HepG2 (cell line): ENCODE results near the gene SLC2A10. TPM values are rescaled to one million over a fixed set of nuclear protein-coding genes. Genes with fewer than 3 reads are reported as not detected.

ENCODE experiments used
- ATF5 ChIP-seq: sonication (generic); formaldehyde crosslinking; IDR thresholded peaks from 2 replicates; pipeline ENCODE4 v1.4.0; 2020; ENCODE audit warnings: mild to moderate bottlenecking, low read depth, missing genetic modification reagents
- FOXK2 ChIP-seq: fragments of 450-650 bp; IDR thresholded peaks from 2 replicates; pipeline ENCODE4 v1.6.1; 2016
- HOXA5 ChIP-seq: sonication (generic); formaldehyde crosslinking; IDR thresholded peaks from 2 replicates; pipeline ENCODE4 v1.4.0; 2020; ENCODE audit warnings: missing genetic modification reagents
- KLF9 ChIP-seq: IDR thresholded peaks from 2 replicates; pipeline ENCODE4 v1.6.1; 2016; ENCODE audit warnings: low read depth
- MAFF ChIP-seq: IDR thresholded peaks from 2 replicates; pipeline ENCODE4 v1.6.1; 2011; ENCODE audit warnings: low read depth, low read length, improper control_type of control experiment
- MZF1 ChIP-seq: sonication (generic); formaldehyde crosslinking; IDR thresholded peaks from 2 replicates; pipeline ENCODE4 v1.8.1; 2023; ENCODE audit warnings: mild to moderate bottlenecking, missing genetic modification reagents, borderline replicate concordance
- NR2F2 ChIP-seq: IDR thresholded peaks from 2 replicates; pipeline ENCODE4 v1.6.1; 2012; ENCODE audit warnings: low read depth, inconsistent platforms, borderline replicate concordance
- RAD51 ChIP-seq: fragments of 450-650 bp; IDR thresholded peaks from 2 replicates; pipeline ENCODE4 v1.6.1; 2016; ENCODE audit warnings: borderline replicate concordance
- RBM39 ChIP-seq: fragments of 200-400 bp; formaldehyde crosslinking; IDR thresholded peaks from one replicate; pipeline ENCODE4 v1.6.1; 2018; ENCODE audit warnings: antibody characterized with exemption, mild to moderate bottlenecking, low read depth, low read length; ENCODE audit not compliant: poor library complexity, severe bottlenecking
- SMARCC2 ChIP-seq: fragments of 450-650 bp; IDR thresholded peaks from 2 replicates; pipeline ENCODE4 v1.6.1; 2017; ENCODE audit warnings: antibody characterized with exemption, mild to moderate bottlenecking
- TAF15 ChIP-seq: fragments of 200-400 bp; formaldehyde crosslinking; IDR thresholded peaks from one replicate; pipeline ENCODE4 v1.6.1; 2018; ENCODE audit warnings: mild to moderate bottlenecking, low read depth, low read length; ENCODE audit not compliant: poor library complexity, severe bottlenecking
- TSC22D2 ChIP-seq: sonication (generic); formaldehyde crosslinking; IDR thresholded peaks from 2 replicates; pipeline ENCODE4 v1.5.1; 2020; ENCODE audit warnings: missing genetic modification reagents, mild to moderate bottlenecking, borderline replicate concordance
- XRCC5 ChIP-seq: fragments of 200-400 bp; formaldehyde crosslinking; optimal IDR thresholded peaks from 2 replicates; pipeline ENCODE3; 2017; ENCODE audit warnings: mild to moderate bottlenecking, low read length
- ZNF414 ChIP-seq: sonication (generic); formaldehyde crosslinking; IDR thresholded peaks from 2 replicates; pipeline ENCODE4 v1.5.0; 2020; ENCODE audit warnings: missing genetic modification reagents
- ZNF431 ChIP-seq: sonication (generic); formaldehyde crosslinking; IDR thresholded peaks from 2 replicates; pipeline ENCODE4 v1.9.0; 2022; ENCODE audit warnings: missing genetic modification reagents, low read depth, mild to moderate bottlenecking, borderline replicate concordance
- ZNF562 ChIP-seq: sonication (generic); formaldehyde crosslinking; IDR thresholded peaks from 2 replicates; pipeline ENCODE4 v1.8.0; 2022; ENCODE audit warnings: missing genetic modification reagents, borderline replicate concordance
- ZNF883 ChIP-seq: sonication (generic); formaldehyde crosslinking; IDR thresholded peaks from 2 replicates; pipeline ENCODE4 v1.5.1; 2020; ENCODE audit warnings: mild to moderate bottlenecking, missing genetic modification reagents; ENCODE audit errors: not compliant biosample characterization
- polyA plus RNA-seq, 8 experiments: library from polyadenylated mRNA; depleted of rRNA in 3 of 8; stranded (reverse) in 7 of 8; unstranded in 1 of 8; fragments of >200 nt; fragmentation: Illumina TruSeq in 4 of 8; extraction: Trizol in 4 of 8; gene quantifications; 2 replicates each; pipeline versions ENCODE4 v1.2.1 to v1.2.3, GENCODE V29; 2011 to 2016; ENCODE audit warnings: low read depth in 4 of 8, missing spikeins in 1 of 8, mixed read lengths in 1 of 8; ENCODE audit not compliant: insufficient read depth in 1 of 8
- total RNA-seq, 5 experiments: library from RNA; depleted of rRNA; stranded (reverse); fragments of >200 nt; fragmentation: Illumina TruSeq; extraction: Trizol; gene quantifications; 2 replicates each; pipeline ENCODE4 v1.2.3, GENCODE V29; 2016; ENCODE audit warnings: low read depth in 1 of 5
- TF ChIP-seq, protein P1 (sequence below): sonication (generic); formaldehyde crosslinking; IDR thresholded peaks from 2 replicates; pipeline ENCODE4 v1.5.0; 2020; ENCODE audit warnings: missing genetic modification reagents
- TF ChIP-seq, protein P2 (sequence below): sonication (generic); formaldehyde crosslinking; IDR thresholded peaks from 2 replicates; pipeline ENCODE4 v1.4.0; 2020; ENCODE audit warnings: missing genetic modification reagents, borderline replicate concordance
- TF ChIP-seq, protein P3 (sequence below): sonication (generic); formaldehyde crosslinking; IDR thresholded peaks from 2 replicates; pipeline ENCODE4 v1.4.0; 2020; ENCODE audit warnings: mild to moderate bottlenecking, missing genetic modification reagents
- TF ChIP-seq, protein P4 (sequence below): sonication (generic); formaldehyde crosslinking; IDR thresholded peaks from 2 replicates; pipeline ENCODE4 v1.4.0; 2020; ENCODE audit warnings: missing genetic modification reagents, low read depth, mild to moderate bottlenecking, borderline replicate concordance

The SLC2A10 gene
- total and polyA plus RNA-seq, 2 of the 13 experiments (the other 11 are each of a cell fraction or from before 2014, with no cell fraction given) = 16.0 to 18.4 TPM

GRCh38 chr20:46666818-46667515 lies 42.5 kb upstream of the SLC2A10 start (continued):
- TF ChIP-seq SMARCC2 (peak; percentile 78), ZNF414 (CRISPR knock-in tag) (peak; percentile 82), RAD51 (no peak), TAF15 (no peak), ATF5 (CRISPR knock-in tag) (0 out of 2 replicates have a peak, but pooled peaks have one; percentile 54), ZNF562 (CRISPR knock-in tag) (no peak), TSC22D2 (CRISPR knock-in tag) (peak; percentile 95), RBM39 (no peak), HOXA5 (CRISPR knock-in tag) (peak; percentile 98), ZNF883 (CRISPR knock-in tag) (peak; percentile 54), ZNF431 (CRISPR knock-in tag) (peak; percentile 94), MZF1 (CRISPR knock-in tag) (no peak), KLF9 (CRISPR knock-in tag) (peak; percentile 99), MAFF (peak; percentile 58), FOXK2 (peak; percentile 95), NR2F2 (peak; percentile 100), XRCC5 (peak; percentile 98)
- TF ChIP-seq, protein P1, sequence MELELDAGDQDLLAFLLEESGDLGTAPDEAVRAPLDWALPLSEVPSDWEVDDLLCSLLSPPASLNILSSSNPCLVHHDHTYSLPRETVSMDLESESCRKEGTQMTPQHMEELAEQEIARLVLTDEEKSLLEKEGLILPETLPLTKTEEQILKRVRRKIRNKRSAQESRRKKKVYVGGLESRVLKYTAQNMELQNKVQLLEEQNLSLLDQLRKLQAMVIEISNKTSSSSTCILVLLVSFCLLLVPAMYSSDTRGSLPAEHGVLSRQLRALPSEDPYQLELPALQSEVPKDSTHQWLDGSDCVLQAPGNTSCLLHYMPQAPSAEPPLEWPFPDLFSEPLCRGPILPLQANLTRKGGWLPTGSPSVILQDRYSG (CRISPR knock-in tag) = peak; percentile 93
- TF ChIP-seq, protein P2, sequence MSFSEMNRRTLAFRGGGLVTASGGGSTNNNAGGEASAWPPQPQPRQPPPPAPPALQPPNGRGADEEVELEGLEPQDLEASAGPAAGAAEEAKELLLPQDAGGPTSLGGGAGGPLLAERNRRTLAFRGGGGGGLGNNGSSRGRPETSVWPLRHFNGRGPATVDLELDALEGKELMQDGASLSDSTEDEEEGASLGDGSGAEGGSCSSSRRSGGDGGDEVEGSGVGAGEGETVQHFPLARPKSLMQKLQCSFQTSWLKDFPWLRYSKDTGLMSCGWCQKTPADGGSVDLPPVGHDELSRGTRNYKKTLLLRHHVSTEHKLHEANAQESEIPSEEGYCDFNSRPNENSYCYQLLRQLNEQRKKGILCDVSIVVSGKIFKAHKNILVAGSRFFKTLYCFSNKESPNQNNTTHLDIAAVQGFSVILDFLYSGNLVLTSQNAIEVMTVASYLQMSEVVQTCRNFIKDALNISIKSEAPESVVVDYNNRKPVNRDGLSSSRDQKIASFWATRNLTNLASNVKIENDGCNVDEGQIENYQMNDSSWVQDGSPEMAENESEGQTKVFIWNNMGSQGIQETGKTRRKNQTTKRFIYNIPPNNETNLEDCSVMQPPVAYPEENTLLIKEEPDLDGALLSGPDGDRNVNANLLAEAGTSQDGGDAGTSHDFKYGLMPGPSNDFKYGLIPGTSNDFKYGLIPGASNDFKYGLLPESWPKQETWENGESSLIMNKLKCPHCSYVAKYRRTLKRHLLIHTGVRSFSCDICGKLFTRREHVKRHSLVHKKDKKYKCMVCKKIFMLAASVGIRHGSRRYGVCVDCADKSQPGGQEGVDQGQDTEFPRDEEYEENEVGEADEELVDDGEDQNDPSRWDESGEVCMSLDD (CRISPR knock-in tag) = peak; percentile 94
- TF ChIP-seq, protein P3, sequence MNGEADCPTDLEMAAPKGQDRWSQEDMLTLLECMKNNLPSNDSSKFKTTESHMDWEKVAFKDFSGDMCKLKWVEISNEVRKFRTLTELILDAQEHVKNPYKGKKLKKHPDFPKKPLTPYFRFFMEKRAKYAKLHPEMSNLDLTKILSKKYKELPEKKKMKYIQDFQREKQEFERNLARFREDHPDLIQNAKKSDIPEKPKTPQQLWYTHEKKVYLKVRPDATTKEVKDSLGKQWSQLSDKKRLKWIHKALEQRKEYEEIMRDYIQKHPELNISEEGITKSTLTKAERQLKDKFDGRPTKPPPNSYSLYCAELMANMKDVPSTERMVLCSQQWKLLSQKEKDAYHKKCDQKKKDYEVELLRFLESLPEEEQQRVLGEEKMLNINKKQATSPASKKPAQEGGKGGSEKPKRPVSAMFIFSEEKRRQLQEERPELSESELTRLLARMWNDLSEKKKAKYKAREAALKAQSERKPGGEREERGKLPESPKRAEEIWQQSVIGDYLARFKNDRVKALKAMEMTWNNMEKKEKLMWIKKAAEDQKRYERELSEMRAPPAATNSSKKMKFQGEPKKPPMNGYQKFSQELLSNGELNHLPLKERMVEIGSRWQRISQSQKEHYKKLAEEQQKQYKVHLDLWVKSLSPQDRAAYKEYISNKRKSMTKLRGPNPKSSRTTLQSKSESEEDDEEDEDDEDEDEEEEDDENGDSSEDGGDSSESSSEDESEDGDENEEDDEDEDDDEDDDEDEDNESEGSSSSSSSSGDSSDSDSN (CRISPR knock-in tag) = peak; percentile 59; the same call in 1 of the 2 replicates
- TF ChIP-seq, protein P4, sequence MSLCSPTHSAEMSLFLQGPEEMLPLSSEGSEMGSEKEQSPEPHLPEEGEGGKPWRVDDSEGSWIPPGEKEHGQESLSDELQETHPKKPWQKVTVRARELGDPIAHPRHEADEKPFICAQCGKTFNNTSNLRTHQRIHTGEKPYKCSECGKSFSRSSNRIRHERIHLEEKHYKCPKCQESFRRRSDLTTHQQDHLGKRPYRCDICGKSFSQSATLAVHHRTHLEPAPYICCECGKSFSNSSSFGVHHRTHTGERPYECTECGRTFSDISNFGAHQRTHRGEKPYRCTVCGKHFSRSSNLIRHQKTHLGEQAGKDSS (CRISPR knock-in tag) = peak; percentile 95; the same call in 1 of the 2 replicates
